Testis (tissue), 3 donors: ENCODE results near the gene KRT13. TPM values are rescaled to one million over a fixed set of nuclear protein-coding genes. Genes with fewer than 3 reads are reported as not detected.

Experiments
- DNase-seq: peaks from one replicate; pipeline ENCODE4 v3.0.0-alpha.2; 2019
- H3K27ac ChIP-seq, 2 donors: fragments of 200-600 bp; sonication (generic); one replicate each; pipeline ENCODE4 v1.5.1; 2019
- H3K27me3 ChIP-seq: fragments of 200-600 bp; sonication (generic); one replicate; pipeline ENCODE4 v1.5.1; 2019
- H3K36me3 ChIP-seq: fragments of 200-600 bp; sonication (generic); one replicate; pipeline ENCODE4 v1.5.1; 2017; ENCODE audit warnings: low read depth; ENCODE audit errors: missing control alignments
- H3K4me1 ChIP-seq: fragments of 200-600 bp; sonication (generic); one replicate; pipeline ENCODE4 v1.5.1; 2019
- H3K4me3 ChIP-seq, 2 donors: fragments of 200-600 bp; sonication (generic); one replicate each; pipeline ENCODE4 v1.5.1; 2017 to 2019
- H3K9me3 ChIP-seq: fragments of 200-600 bp; sonication (generic); one replicate; pipeline ENCODE4 v1.5.1; 2017
- CTCF ChIP-seq, 3 experiments: fragments of 450-650 bp in 2 of 3; fragments of 200-600 bp in 1 of 3; sonication (generic) in 1 of 3; IDR thresholded peaks; one replicate each; pipeline ENCODE4 v1.5.1; 2016 to 2019; ENCODE audit warnings: antibody characterized with exemption in 3 of 3, mild to moderate bottlenecking in 2 of 3, moderate library complexity in 1 of 3
- POLR2A ChIP-seq: fragments of 450-650 bp; IDR thresholded peaks from one replicate; pipeline ENCODE4 v1.6.1; 2017; ENCODE audit warnings: antibody characterized with exemption, mild to moderate bottlenecking, moderate library complexity
- WGBS, 2 donors: methylation state at CpG; one replicate each; pipeline ENCODE4 v1.1.5; 2018; 5-methylcytosine and 5-hydroxymethylcytosine counted together
- intact Hi-C: fragments of 100-400 bp; cut with DNase I; formaldehyde crosslinking; loops from one replicate; pipeline ENCODE4 v1.15.1; 2023; ENCODE audit warnings: low total_unique reads
- polyA plus RNA-seq: library from polyadenylated mRNA; stranded (reverse); fragments of 350-450 nt; fragmentation: Illumina TruSeq; extraction: RNeasy Lipid Tissue Mini Kit (QIAGEN cat#74804); gene quantifications from one replicate; pipeline ENCODE4 v1.2.3, GENCODE V29; 2014; ENCODE audit warnings: low read depth, low replicate concordance; ENCODE audit not compliant: insufficient read depth
- total RNA-seq, 2 donors: library from RNA; depleted of rRNA; stranded (reverse); fragments of >200 nt; gene quantifications; one replicate each; pipeline ENCODE4 v1.2.3, GENCODE V29; 2016

Gene KRT13
- total and polyA plus RNA-seq, 3 donors from 2014 or later = 2.4 to 21.4 (median 7.7) TPM

- Histone ChIP-seq H3K27ac (no peak overlapping the region), H3K27me3 (no peaks in the 10 kb centered on the region), H3K4me1 (peaks cover 4% of the 10 kb centered on the region), H3K4me3 (no peak overlapping the region), H3K36me3 (no peaks in the 10 kb centered on the region), H3K9me3 (no peaks in the 10 kb centered on the region)
- TF ChIP-seq CTCF (IDR thresholded peaks at IDR 0.05) (no peak), POLR2A (no peak)
- 58 to 63% methylated on average over 4 of the region's 4 CpGs for WGBS, 2 donors
- no peak for DNase-seq
- intact Hi-C loops = no loop called here
Observed at GRCh38 chr17:41467561-41467960, 37.9 kb downstream of the KRT13 start.

GRCh38 chr17:41466988-41467387 is 38.4 kb downstream of the KRT13 start, which contains the start of gene KRT32:
Gene KRT32, minus strand, starts transcription at chr17:41467386. Its CDS starts 61 bp downstream, at chr17:41467325.
- Histone ChIP-seq H3K36me3 (no peaks in the 10 kb centered on the region), H3K4me3 (no peak within 1 kb of the TSS), H3K27ac (no peak within 1 kb of the TSS), H3K4me1 (peaks cover 4% of the 10 kb centered on the region), H3K9me3 (no peaks in the 10 kb centered on the region), H3K27me3 (no peaks in the 10 kb centered on the region)
- no peak for DNase-seq
- intact Hi-C loops = no loop called here
- WGBS, 2 donors = 92 to 96% methylated on average over 14 of the region's 14 CpGs
- TF ChIP-seq CTCF (IDR thresholded peaks at IDR 0.05) (no peak), POLR2A (no peak)

DNA sequence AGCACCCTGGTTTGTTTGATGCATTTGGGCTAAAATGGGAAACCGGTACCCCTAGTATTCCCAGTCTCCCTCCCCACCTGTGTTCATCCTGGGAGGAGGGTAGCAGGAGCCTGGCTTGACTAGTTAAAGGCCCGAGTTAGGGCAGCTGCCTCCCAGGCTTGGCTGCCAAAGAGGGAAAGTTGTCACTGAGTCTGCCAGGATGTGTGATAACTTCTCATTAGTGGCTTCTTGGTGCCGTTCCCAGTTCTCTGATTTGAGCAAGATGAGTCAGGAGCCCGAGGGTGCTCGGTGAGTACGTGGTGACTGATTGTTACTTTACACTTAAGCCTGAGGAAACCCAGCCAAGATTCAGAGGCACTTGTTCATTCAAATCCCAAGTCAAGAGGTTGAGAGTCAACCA is 40.7 kb downstream of the KRT13 start:
- Histone ChIP-seq H3K4me1 (peaks cover 4% of the 10 kb centered on the region), H3K36me3 (no peaks in the 10 kb centered on the region), H3K4me3 (no peak overlapping the region), H3K27ac (no peak overlapping the region), H3K9me3 (no peaks in the 10 kb centered on the region), H3K27me3 (no peaks in the 10 kb centered on the region)
- 20 to 38% methylated on average over 2 to 6 of the region's 6 CpGs for WGBS, 2 donors
- TF ChIP-seq CTCF (IDR thresholded peaks at IDR 0.05) (no peak), POLR2A (no peak)
- intact Hi-C loops = no loop called here
- DNase-seq = peak; percentile 60

- no peak overlapping the region for H3K4me3 ChIP-seq
- DNase-seq = no peak
- intact Hi-C loops = no loop called here
- TF ChIP-seq POLR2A = no peak
- no peak for TF ChIP-seq CTCF (IDR thresholded peaks at IDR 0.05)
- H3K27ac ChIP-seq = no peak overlapping the region
- H3K4me1 ChIP-seq = peaks cover 4% of the 10 kb centered on the region
- no peaks in the 10 kb centered on the region for H3K27me3 ChIP-seq
- no peaks in the 10 kb centered on the region for H3K9me3 ChIP-seq
- H3K36me3 ChIP-seq = no peaks in the 10 kb centered on the region
- WGBS, 2 donors = 89 to 94% methylated on average over 10 to 11 of the region's 11 CpGs
Observed at GRCh38 chr17:41464173-41464572, 41.2 kb downstream of the KRT13 start.

GRCh38 chr17:41463746-41464145 is 41.7 kb downstream of the KRT13 start:
- Histone ChIP-seq H3K27ac (no peak overlapping the region), H3K9me3 (no peaks in the 10 kb centered on the region), H3K36me3 (no peaks in the 10 kb centered on the region), H3K4me3 (no peak overlapping the region), H3K27me3 (no peaks in the 10 kb centered on the region), H3K4me1 (peaks cover 4% of the 10 kb centered on the region)
- no peak for TF ChIP-seq POLR2A
- TF ChIP-seq CTCF (IDR thresholded peaks at IDR 0.05) = no peak
- 97 to 99% methylated on average over 8 of the region's 8 CpGs for WGBS, 2 donors
- no peak for DNase-seq
- intact Hi-C loops = no loop called here
